ENCODE data around the gene ARHGEF12. TPM values are rescaled to one million over a fixed set of nuclear protein-coding genes. Genes with fewer than 3 reads are reported as not detected.

Gene ARHGEF12
- total RNA-seq = 160 and 173 TPM in 2 replicates

GRCh38 chr11:120335908-120336640 is at the start of gene ARHGEF12:
ARHGEF12 (plus strand) TSS chr11:120336413; CDS start chr11:120337244, 831 bp downstream.

GRCh38 chr11:120324932-120325810 is 11.0 kb upstream of the ARHGEF12 start, which contains the start of gene TLCD5:
TLCD5 (plus strand) TSS chr11:120325299; CDS start chr11:120327442, 2,143 bp downstream.

GRCh38 chr11:120511116-120511819 is 175.1 kb downstream of the ARHGEF12 start, which contains the start of gene GRIK4:
GRIK4 (plus strand) TSS chr11:120511748; CDS start chr11:120660319, 148,571 bp downstream.

Other genes starting within 250 kb of the ARHGEF12 start
- gene TRIM29, start 198.3 kb upstream of the ARHGEF12 start, total RNA-seq = not detected in 2 replicates
- 13.9 and 18.6 TPM in 2 replicates for gene OAF, start 125.4 kb upstream of the ARHGEF12 start, total RNA-seq
- not detected in 2 replicates for gene POU2F3, start 96.3 kb upstream of the ARHGEF12 start, total RNA-seq
- 4.8 and 7.7 TPM in 2 replicates for gene TLCD5, start 11.1 kb upstream of the ARHGEF12 start, total RNA-seq
- not detected in 2 replicates for gene GRIK4, start 175.3 kb downstream of the ARHGEF12 start, total RNA-seq